IMR-90 (cell line): ENCODE results near the gene ERC2. TPM values are rescaled to one million over a fixed set of nuclear protein-coding genes. Genes with fewer than 3 reads are reported as not detected.
A peak's percentile ranks its signal among the peaks of the same experiment; 100 is the strongest.

ENCODE experiments used
- ATAC-seq: fragments of 200-7000 bp; cut with Tn5 transposase; 2 replicates; pipeline ENCODE4 v1.9.1; 2020; ENCODE audit warnings: low read depth, mild to moderate bottlenecking, moderate library complexity
- BruUV-seq: library from RNA; stranded (reverse); fragments of 400-500 nt; replicated peaks from 2 replicates; lab custom pipeline; 2021; lab: Mats Ljungman, UMichigan
- CTCF ChIA-PET: fragments of 300-600 bp; formaldehyde crosslinking; extraction: SDS; loops from one replicate; lab custom pipeline; 2021; ENCODE audit warnings: antibody characterized with exemption; lab: Yijun Ruan, JAX
- POLR2A ChIA-PET: fragments of 300-600 bp; sonication (Branson Sonifier 250); formaldehyde crosslinking; loops from one replicate; lab custom pipeline; 2022; ENCODE audit warnings: antibody characterized with exemption; ENCODE audit not compliant: unreplicated experiment; lab: Charles Lee
- DNase-seq: peaks from one replicate; pipeline ENCODE4 v3.0.0; 2013
- H2AFZ ChIP-seq: replicated peaks from 2 replicates; pipeline ENCODE3; 2013; ENCODE audit warnings: low read length, mild to moderate bottlenecking; ENCODE audit not compliant: poor library complexity
- H2AK5ac ChIP-seq: 2 replicates; pipeline ENCODE4 v1.6.1; 2013; ENCODE audit warnings: low read depth, low read length, inconsistent platforms
- H2AK9ac ChIP-seq: replicated peaks from 2 replicates; pipeline ENCODE3; 2013; ENCODE audit warnings: mild to moderate bottlenecking, low read depth, low read length, moderate library complexity; ENCODE audit not compliant: poor library complexity
- H2BK120ac ChIP-seq: 2 replicates; pipeline ENCODE4 v1.6.1; 2013; ENCODE audit warnings: low read depth, low read length, inconsistent platforms
- H2BK15ac ChIP-seq: 3 replicates; pipeline ENCODE4 v1.6.1; 2013; ENCODE audit warnings: low read depth, low read length, inconsistent platforms
- H2BK20ac ChIP-seq: 2 replicates; pipeline ENCODE4 v1.6.1; 2013; ENCODE audit warnings: low read depth, mild to moderate bottlenecking, inconsistent platforms, low read length, moderate library complexity
- H2BK5ac ChIP-seq: 2 replicates; pipeline ENCODE4 v1.6.1; 2013; ENCODE audit warnings: mild to moderate bottlenecking, low read depth, low read length, inconsistent platforms; ENCODE audit not compliant: poor library complexity, severe bottlenecking
- H3K14ac ChIP-seq: replicated peaks from 2 replicates; pipeline ENCODE4 v1.6.1; 2013; ENCODE audit warnings: low read depth, low read length, inconsistent platforms
- H3K18ac ChIP-seq: 2 replicates; pipeline ENCODE4 v1.6.1; 2013; ENCODE audit warnings: low read depth, low read length, control low read depth
- H3K23ac ChIP-seq: 2 replicates; pipeline ENCODE4 v1.6.1; 2013; ENCODE audit warnings: low read depth, low read length, inconsistent platforms
- H3K27ac ChIP-seq: 2 replicates; pipeline ENCODE4 v1.5.1; 2013; ENCODE audit warnings: mild to moderate bottlenecking, control low read depth, low read length; ENCODE audit not compliant: insufficient read depth
- H3K27me3 ChIP-seq: 2 replicates; pipeline ENCODE4 v1.6.1; 2013; ENCODE audit warnings: low read length; ENCODE audit not compliant: control insufficient read depth, insufficient read depth
- H3K36me3 ChIP-seq: 2 replicates; pipeline ENCODE4 v1.6.1; 2013; ENCODE audit warnings: low read length, mixed read lengths; ENCODE audit not compliant: control insufficient read depth, insufficient read depth
- H3K4ac ChIP-seq: 2 replicates; pipeline ENCODE4 v1.6.1; 2013; ENCODE audit warnings: low read depth, low read length, inconsistent platforms
- H3K4me1 ChIP-seq: 2 replicates; pipeline ENCODE4 v1.6.1; 2013; ENCODE audit warnings: low read length, mixed read lengths; ENCODE audit not compliant: control insufficient read depth, insufficient read depth
- H3K4me2 ChIP-seq: 2 replicates; pipeline ENCODE4 v1.6.1; 2013; ENCODE audit warnings: low read depth, mild to moderate bottlenecking, control low read depth, low read length, moderate library complexity
- H3K4me3 ChIP-seq: 2 replicates; pipeline ENCODE4 v1.5.1; 2013; ENCODE audit warnings: low read depth, mild to moderate bottlenecking, control low read depth, low read length, moderate library complexity; ENCODE audit not compliant: insufficient read depth
- H3K56ac ChIP-seq: 2 replicates; pipeline ENCODE4 v1.6.1; 2013; ENCODE audit warnings: low read length, inconsistent platforms; ENCODE audit not compliant: insufficient read depth; ENCODE audit errors: extremely low read depth
- H3K79me1 ChIP-seq, 2 experiments: 2 replicates each; pipeline ENCODE4 v1.6.1; 2013; ENCODE audit warnings: low read length in 2 of 2, inconsistent platforms in 1 of 2, low read depth in 1 of 2
- H3K9ac ChIP-seq: 2 replicates; pipeline ENCODE4 v1.6.1; 2013; ENCODE audit warnings: low read depth, low read length, control low read depth
- H3K9me1 ChIP-seq: 2 replicates; pipeline ENCODE4 v1.6.1; 2013; ENCODE audit warnings: low read length, inconsistent platforms; ENCODE audit not compliant: insufficient read depth
- H3K9me3 ChIP-seq: 2 replicates; pipeline ENCODE4 v1.6.1; 2013; ENCODE audit warnings: low read length; ENCODE audit not compliant: control insufficient read depth, insufficient read depth
- H4K20me1 ChIP-seq: 2 replicates; pipeline ENCODE4 v1.6.1; 2013; ENCODE audit warnings: low read length, inconsistent platforms; ENCODE audit not compliant: insufficient read depth
- H4K5ac ChIP-seq: 2 replicates; pipeline ENCODE4 v1.6.1; 2013; ENCODE audit warnings: mild to moderate bottlenecking, low read depth, low read length, control low read depth
- H4K8ac ChIP-seq, 2 experiments: 2 replicates each; pipeline ENCODE4 v1.6.1; 2013; ENCODE audit warnings: low read depth in 2 of 2, low read length in 2 of 2, control low read depth in 1 of 2, inconsistent platforms in 1 of 2
- H4K91ac ChIP-seq: 2 replicates; pipeline ENCODE4 v1.6.1; 2013; ENCODE audit warnings: low read depth, low read length, inconsistent platforms; ENCODE audit not compliant: insufficient read depth
- BHLHE40 ChIP-seq: fragments of 150-350 bp; IDR thresholded peaks from 2 replicates; pipeline ENCODE4 v1.6.1; 2016; ENCODE audit warnings: mild to moderate bottlenecking, low read depth, low read length
- CEBPB ChIP-seq: IDR thresholded peaks from 2 replicates; pipeline ENCODE4 v1.6.1; 2012; ENCODE audit warnings: low read depth, low read length, improper control_type of control experiment
- MAFK ChIP-seq: IDR thresholded peaks from 2 replicates; pipeline ENCODE4 v1.6.1; 2012; ENCODE audit warnings: low read depth, low read length, improper control_type of control experiment
- MAZ ChIP-seq: IDR thresholded peaks from 2 replicates; pipeline ENCODE4 v1.6.1; 2012; ENCODE audit warnings: low read depth, mild to moderate bottlenecking, low read length, improper control_type of control experiment, moderate library complexity, borderline replicate concordance
- MXI1 ChIP-seq: IDR thresholded peaks from 2 replicates; pipeline ENCODE4 v1.6.1; 2012; ENCODE audit warnings: low read depth, mild to moderate bottlenecking, low read length, moderate library complexity, borderline replicate concordance
- NFE2L2 ChIP-seq: fragments of 150-350 bp; IDR thresholded peaks from 2 replicates; pipeline ENCODE4 v1.6.1; 2016; ENCODE audit warnings: low read depth, mild to moderate bottlenecking, low read length
- POLR2A ChIP-seq: IDR thresholded peaks from 2 replicates; pipeline ENCODE4 v1.6.1; 2012; ENCODE audit warnings: mild to moderate bottlenecking, low read depth, low read length
- RCOR1 ChIP-seq: IDR thresholded peaks from 2 replicates; pipeline ENCODE4 v1.6.1; 2012; ENCODE audit warnings: mild to moderate bottlenecking, low read length, improper control_type of control experiment; ENCODE audit not compliant: insufficient replicate concordance
- RFX5 ChIP-seq: IDR thresholded peaks from 2 replicates; pipeline ENCODE4 v1.8.0; 2012; ENCODE audit warnings: low read depth, mild to moderate bottlenecking, low read length, moderate library complexity
- SMC3 ChIP-seq: fragments of 150-350 bp; IDR thresholded peaks from 2 replicates; pipeline ENCODE4 v1.6.1; 2016; ENCODE audit warnings: low read depth, mild to moderate bottlenecking, antibody characterized with exemption, low read length, moderate library complexity
- whole genome bisulfite sequencing, 2 experiments: methylation state at CpG; one replicate each; pipeline versions ENCODE4 v1.1.5 to v1.1.7; 2013; ENCODE audit warnings: missing lambda C conversion rate in 2 of 2; ENCODE audit not compliant: insufficient read length in 1 of 2; ENCODE audit errors: extremely low coverage in 2 of 2; 5-methylcytosine and 5-hydroxymethylcytosine counted together
- dilution Hi-C: fragments of 300-500 bp; cut with HindIII; formaldehyde crosslinking; loops from one replicate; pipeline ENCODE4 v1.14.3; 2018; ENCODE audit warnings: low sequenced_read_pairs; ENCODE audit not compliant: unreplicated experiment
- in situ Hi-C: fragments of 300-500 bp; cut with MboI; formaldehyde crosslinking; loops from 3 replicates; pipeline ENCODE4 v1.14.3; 2019; ENCODE audit warnings: low sequenced_read_pairs, inconsistent platforms, mixed read lengths
- intact Hi-C: fragments of 100-400 bp; cut with micrococcal nuclease; formaldehyde crosslinking; loops from 2 replicates; pipeline ENCODE4 v1.10.0; 2022
- polyA plus RNA-seq, 3 experiments: library from polyadenylated mRNA; depleted of rRNA; stranded (reverse); fragments of >200 nt; gene quantifications; 2 replicates each; pipeline ENCODE4 v1.2.3, GENCODE V29; 2012; ENCODE audit warnings: low replicate concordance in 1 of 3
- total RNA-seq: library from RNA; depleted of rRNA; stranded (reverse); fragments of >200 nt; gene quantifications from 2 replicates; pipeline ENCODE4 v1.2.3, GENCODE V29; 2012
- TF ChIP-seq, protein P1 (sequence below): conservative IDR thresholded peaks from 2 replicates; pipeline ENCODE4 v1.5.1; 2012; ENCODE audit warnings: mild to moderate bottlenecking, low read depth, low read length, improper control_type of control experiment
- TF ChIP-seq, protein P2 (sequence below): fragments of 150-350 bp; IDR thresholded peaks from 2 replicates; pipeline ENCODE4 v1.6.1; 2017; ENCODE audit warnings: mild to moderate bottlenecking, antibody characterized with exemption, low read length, low read depth
- TF ChIP-seq, protein P3 (sequence below): fragments of 150-350 bp; IDR thresholded peaks from 2 replicates; pipeline ENCODE4 v1.6.1; 2016; ENCODE audit warnings: low read depth, mild to moderate bottlenecking, low read length, moderate library complexity, borderline replicate concordance

ERC2 gene
- total and polyA plus RNA-seq, 2 of the 4 experiments (the other 2 are of a cell fraction) = 0.17 to 0.18 TPM

DNA sequence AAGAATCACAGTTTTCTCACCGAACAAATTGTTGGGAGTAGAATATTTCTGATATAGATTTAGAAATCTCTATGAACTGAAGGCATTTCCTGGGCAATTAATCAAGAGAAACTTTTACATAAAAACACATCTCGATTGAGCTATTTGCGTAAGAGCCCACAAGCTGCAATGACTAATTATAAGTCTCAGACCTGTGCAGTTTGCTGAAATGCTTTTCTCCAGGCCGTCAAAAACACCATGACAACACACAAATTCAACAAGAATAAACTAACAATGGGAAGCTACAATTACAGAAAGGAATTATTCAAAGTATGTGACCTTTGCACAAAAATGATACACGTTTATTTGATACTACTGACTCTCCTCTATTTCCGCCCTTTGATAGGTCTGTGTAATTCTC is 499.9 kb downstream of the ERC2 start:
- Histone ChIP-seq H3K23ac (no peak overlapping the region), H3K18ac (no peak overlapping the region), H3K56ac (no peak overlapping the region), H3K4me2 (no peak overlapping the region), H2BK120ac (no peak overlapping the region), H4K8ac (no peak overlapping the region), H2AK9ac (no peak overlapping the region), H3K4me3 (no peak overlapping the region), H3K27me3 (no peaks in the 10 kb centered on the region), H2BK20ac (no peak overlapping the region), H2AK5ac (no peak overlapping the region), H3K9me3 (no peaks in the 10 kb centered on the region), H3K9ac (no peak overlapping the region), H3K9me1 (no peaks in the 10 kb centered on the region), H4K91ac (no peak overlapping the region), H3K27ac (no peak overlapping the region), H4K20me1 (no peaks in the 10 kb centered on the region), H2BK15ac (no peak overlapping the region), H3K36me3 (no peaks in the 10 kb centered on the region), H3K14ac (no peak overlapping the region), H2BK5ac (no peak overlapping the region), H4K5ac (no peak overlapping the region), H3K79me1 (no peaks in the 10 kb centered on the region), H3K4me1 (no peaks in the 10 kb centered on the region; the same call in 1 of the 2 replicates), H3K4ac (no peak overlapping the region), H2AFZ (no peak overlapping the region)
- intact Hi-C loops (no loop called here), in situ Hi-C loops (no loop called here), dilution Hi-C loops (no loop called here)
- CTCF ChIA-PET = interaction anchor here (0.6 kb wide), 1 partner anchor 501 kb away, joined by 4 read pairs; no protein-coding TSS in a partner anchor
- no CpG with 5 or more reads among the region's 6 CpGs for WGBS, 2 experiments
- TF ChIP-seq MXI1 (no peak), NFE2L2 (no peak), MAFK (no peak), MAZ (no peak), RFX5 (no peak), CEBPB (no peak), RCOR1 (no peak), SMC3 (no peak), BHLHE40 (no peak), POLR2A (no peak)
- TF ChIP-seq, protein P1, sequence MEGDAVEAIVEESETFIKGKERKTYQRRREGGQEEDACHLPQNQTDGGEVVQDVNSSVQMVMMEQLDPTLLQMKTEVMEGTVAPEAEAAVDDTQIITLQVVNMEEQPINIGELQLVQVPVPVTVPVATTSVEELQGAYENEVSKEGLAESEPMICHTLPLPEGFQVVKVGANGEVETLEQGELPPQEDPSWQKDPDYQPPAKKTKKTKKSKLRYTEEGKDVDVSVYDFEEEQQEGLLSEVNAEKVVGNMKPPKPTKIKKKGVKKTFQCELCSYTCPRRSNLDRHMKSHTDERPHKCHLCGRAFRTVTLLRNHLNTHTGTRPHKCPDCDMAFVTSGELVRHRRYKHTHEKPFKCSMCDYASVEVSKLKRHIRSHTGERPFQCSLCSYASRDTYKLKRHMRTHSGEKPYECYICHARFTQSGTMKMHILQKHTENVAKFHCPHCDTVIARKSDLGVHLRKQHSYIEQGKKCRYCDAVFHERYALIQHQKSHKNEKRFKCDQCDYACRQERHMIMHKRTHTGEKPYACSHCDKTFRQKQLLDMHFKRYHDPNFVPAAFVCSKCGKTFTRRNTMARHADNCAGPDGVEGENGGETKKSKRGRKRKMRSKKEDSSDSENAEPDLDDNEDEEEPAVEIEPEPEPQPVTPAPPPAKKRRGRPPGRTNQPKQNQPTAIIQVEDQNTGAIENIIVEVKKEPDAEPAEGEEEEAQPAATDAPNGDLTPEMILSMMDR = no peak
- TF ChIP-seq, protein P2, sequence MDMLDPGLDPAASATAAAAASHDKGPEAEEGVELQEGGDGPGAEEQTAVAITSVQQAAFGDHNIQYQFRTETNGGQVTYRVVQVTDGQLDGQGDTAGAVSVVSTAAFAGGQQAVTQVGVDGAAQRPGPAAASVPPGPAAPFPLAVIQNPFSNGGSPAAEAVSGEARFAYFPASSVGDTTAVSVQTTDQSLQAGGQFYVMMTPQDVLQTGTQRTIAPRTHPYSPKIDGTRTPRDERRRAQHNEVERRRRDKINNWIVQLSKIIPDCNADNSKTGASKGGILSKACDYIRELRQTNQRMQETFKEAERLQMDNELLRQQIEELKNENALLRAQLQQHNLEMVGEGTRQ = no peak
- TF ChIP-seq, protein P3, sequence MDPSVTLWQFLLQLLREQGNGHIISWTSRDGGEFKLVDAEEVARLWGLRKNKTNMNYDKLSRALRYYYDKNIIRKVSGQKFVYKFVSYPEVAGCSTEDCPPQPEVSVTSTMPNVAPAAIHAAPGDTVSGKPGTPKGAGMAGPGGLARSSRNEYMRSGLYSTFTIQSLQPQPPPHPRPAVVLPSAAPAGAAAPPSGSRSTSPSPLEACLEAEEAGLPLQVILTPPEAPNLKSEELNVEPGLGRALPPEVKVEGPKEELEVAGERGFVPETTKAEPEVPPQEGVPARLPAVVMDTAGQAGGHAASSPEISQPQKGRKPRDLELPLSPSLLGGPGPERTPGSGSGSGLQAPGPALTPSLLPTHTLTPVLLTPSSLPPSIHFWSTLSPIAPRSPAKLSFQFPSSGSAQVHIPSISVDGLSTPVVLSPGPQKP = no peak
- DNase-seq = peak; percentile 0
- ATAC-seq = no peak
- POLR2A ChIA-PET = no interaction called here
- no TSS peak for BruUV-seq
